OCI-LY1 (cell line): ENCODE results near the gene DRC7.

Source experiments
- H2AFZ ChIP-seq: fragments of 200-600 bp; sonication (generic), shearing (Covaris generic); 2 replicates; pipeline ENCODE4 v1.6.0; 2014; ENCODE audit warnings: antibody characterized with exemption, mild to moderate bottlenecking, low read length
- H3F3A ChIP-seq: fragments of 200-600 bp; sonication (generic), shearing (Covaris generic); 2 replicates; pipeline ENCODE4 v1.6.0; 2014; ENCODE audit warnings: mild to moderate bottlenecking, antibody characterized with exemption, low read length, moderate library complexity; ENCODE audit not compliant: insufficient read depth
- H3K27ac ChIP-seq: fragments of 200-600 bp; sonication (generic); 2 replicates; pipeline ENCODE4 v1.5.1; 2014; ENCODE audit warnings: low read length, mixed run types, mild to moderate bottlenecking, low read depth; ENCODE audit not compliant: poor library complexity, severe bottlenecking
- H3K27me3 ChIP-seq: fragments of 200-600 bp; sonication (generic); 2 replicates; pipeline ENCODE4 v1.6.0; 2014; ENCODE audit warnings: antibody characterized with exemption, mild to moderate bottlenecking, low read length, moderate library complexity; ENCODE audit not compliant: insufficient read depth
- H3K36me3 ChIP-seq: fragments of 200-600 bp; sonication (generic); 2 replicates; pipeline ENCODE4 v1.6.1; 2014; ENCODE audit warnings: mild to moderate bottlenecking, antibody characterized with exemption, low read length, moderate library complexity, mixed read lengths; ENCODE audit not compliant: insufficient read depth
- H3K4me1 ChIP-seq: fragments of 200-600 bp; sonication (generic); 2 replicates; pipeline ENCODE4 v1.5.1; 2014; ENCODE audit warnings: mild to moderate bottlenecking, low read length, moderate library complexity; ENCODE audit not compliant: insufficient read depth, severe bottlenecking
- H3K4me2 ChIP-seq: fragments of 200-600 bp; sonication (generic), shearing (Covaris generic); 2 replicates; pipeline ENCODE4 v1.6.1; 2014; ENCODE audit warnings: low read length
- H3K4me3 ChIP-seq: fragments of 200-600 bp; sonication (generic); 2 replicates; pipeline ENCODE4 v1.5.1; 2014; ENCODE audit warnings: low read length, low read depth, mild to moderate bottlenecking, mixed read lengths; ENCODE audit not compliant: poor library complexity, severe bottlenecking
- H3K79me2 ChIP-seq: fragments of 200-600 bp; shearing (Covaris generic); 2 replicates; pipeline ENCODE4 v1.6.1; 2016; ENCODE audit warnings: mixed run types, low read length, mixed read lengths; ENCODE audit not compliant: insufficient read depth
- H3K9ac ChIP-seq: fragments of 200-600 bp; sonication (generic), shearing (Covaris generic); 2 replicates; pipeline ENCODE4 v1.6.1; 2014; ENCODE audit warnings: mild to moderate bottlenecking, low read length, mixed read lengths
- H3K9me2 ChIP-seq: fragments of 200-600 bp; sonication (generic), shearing (Covaris generic); 2 replicates; pipeline ENCODE4 v1.6.1; 2014; ENCODE audit warnings: low read depth, mild to moderate bottlenecking, low read length, mixed read lengths
- H3K9me3 ChIP-seq: fragments of 200-600 bp; shearing (Covaris generic); 2 replicates; pipeline ENCODE4 v1.6.1; 2014; ENCODE audit warnings: low read length, mixed read lengths
- H4K20me1 ChIP-seq: fragments of 200-600 bp; sonication (generic), shearing (Covaris generic); 2 replicates; pipeline ENCODE4 v1.6.0; 2016; ENCODE audit warnings: mild to moderate bottlenecking, low read length; ENCODE audit not compliant: insufficient read depth
- CTCF ChIP-seq: fragments of 200-600 bp; sonication (generic), shearing (Covaris generic); IDR thresholded peaks from 2 replicates; pipeline ENCODE4 v1.5.1; 2017; ENCODE audit warnings: mild to moderate bottlenecking, antibody characterized with exemption, low read length, moderate library complexity, mixed read lengths
- EZH2 ChIP-seq: fragments of 200-600 bp; sonication (generic), shearing (Covaris generic); IDR thresholded peaks from 2 replicates; pipeline ENCODE4 v1.8.0; 2017; ENCODE audit warnings: borderline replicate concordance, mixed run types, mild to moderate bottlenecking, antibody characterized with exemption, low read length, moderate library complexity, mixed read lengths

The DRC7 gene

DNA sequence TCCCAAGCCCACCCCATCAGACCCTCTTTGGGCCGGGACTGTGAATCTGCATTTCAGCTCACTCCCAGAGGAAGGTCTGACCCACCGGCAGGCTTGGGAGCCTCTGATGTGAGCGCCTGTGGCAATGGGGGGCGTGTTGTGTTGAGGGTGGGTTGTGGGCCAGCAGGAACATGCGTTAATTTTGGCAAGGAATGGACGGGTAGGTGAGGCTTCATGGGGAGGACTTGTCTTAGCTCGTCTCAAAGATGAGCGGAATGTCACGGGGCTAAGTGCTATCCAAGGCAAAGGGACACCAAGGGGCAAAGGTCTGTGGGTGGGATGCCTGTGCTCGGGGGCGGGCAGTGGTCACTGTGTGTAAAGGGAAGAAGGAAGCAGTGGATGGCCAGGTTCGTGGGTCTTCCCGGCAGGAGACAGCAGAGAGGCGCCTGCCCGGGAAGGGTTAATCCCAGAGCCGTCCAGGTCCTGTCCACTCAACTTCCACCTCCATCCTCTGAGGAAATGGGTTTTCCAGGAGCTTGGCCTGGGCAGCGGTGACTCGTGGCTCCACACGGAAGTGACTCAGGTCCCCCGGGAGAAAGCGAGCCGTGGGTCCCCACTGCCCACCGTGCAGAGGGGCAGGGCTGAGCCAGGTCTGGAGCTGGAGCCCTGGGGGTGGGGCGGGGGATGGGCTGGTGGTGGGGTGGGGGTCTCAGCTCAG is 48.8 kb upstream of the DRC7 start:
- no peak overlapping the region for H3K4me2 ChIP-seq
- H3K36me3 ChIP-seq: no peaks in the 10 kb centered on the region
- H3K4me3 ChIP-seq: no peak overlapping the region
- TF ChIP-seq CTCF (no peak), EZH2 (no peak)
- H3K4me1 ChIP-seq: no peaks in the 10 kb centered on the region
- H4K20me1 ChIP-seq: no peaks in the 10 kb centered on the region
- no peaks in the 10 kb centered on the region for H3F3A ChIP-seq
- no peak overlapping the region for H3K9ac ChIP-seq
- H3K79me2 ChIP-seq: no peaks in the 10 kb centered on the region
- 0 out of 2 replicates have a peak, but pooled peaks cover 6% of the 10 kb centered on the region for H3K27me3 ChIP-seq
- H3K9me2 ChIP-seq: no peaks in the 10 kb centered on the region
- no peak overlapping the region for H2AFZ ChIP-seq
- H3K9me3 ChIP-seq: no peaks in the 10 kb centered on the region
- no peak overlapping the region for H3K27ac ChIP-seq

DNA sequence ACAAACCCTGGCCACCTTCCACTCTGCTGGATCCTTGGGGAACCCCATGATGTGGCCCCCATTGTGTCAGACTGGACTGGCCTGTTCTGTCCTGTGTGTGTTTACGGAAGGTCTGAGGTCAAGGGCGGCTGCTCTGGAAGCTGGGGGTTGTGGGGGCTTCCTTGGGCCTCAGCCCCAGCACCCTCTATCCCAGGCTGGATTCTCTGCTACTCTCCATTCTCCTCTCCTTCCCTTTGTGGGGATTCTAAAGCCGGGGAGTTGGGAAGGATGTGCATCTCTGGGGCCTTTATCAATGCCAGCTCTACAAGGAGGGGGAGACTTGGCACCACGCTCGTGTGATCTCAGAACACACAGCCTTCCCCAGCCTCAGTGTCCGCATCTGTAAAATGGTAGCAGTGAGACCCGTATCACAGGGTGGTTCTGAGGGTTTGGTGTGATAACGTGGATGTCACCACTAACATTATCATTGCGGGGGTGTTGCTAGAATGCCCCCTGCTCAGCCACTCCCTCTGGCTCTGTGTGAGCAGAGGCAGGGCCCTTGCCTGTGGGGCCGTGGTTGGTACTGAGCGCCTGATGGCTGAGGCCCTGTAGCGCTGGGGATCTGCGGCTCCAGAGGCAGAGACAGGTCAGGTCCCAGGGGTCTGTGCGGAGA is 48.1 kb upstream of the DRC7 start:
- H4K20me1 ChIP-seq: no peaks in the 10 kb centered on the region
- H3K4me1 ChIP-seq: no peaks in the 10 kb centered on the region
- no peaks in the 10 kb centered on the region for H3F3A ChIP-seq
- no peak overlapping the region for H3K9ac ChIP-seq
- no peak overlapping the region for H3K4me2 ChIP-seq
- no peak overlapping the region for H3K4me3 ChIP-seq
- no peaks in the 10 kb centered on the region for H3K36me3 ChIP-seq
- H3K27ac ChIP-seq: no peak overlapping the region
- no peaks in the 10 kb centered on the region for H3K79me2 ChIP-seq
- H3K27me3 ChIP-seq: 0 out of 2 replicates have a peak, but pooled peaks cover 6% of the 10 kb centered on the region
- TF ChIP-seq EZH2: no peak
- no peak for TF ChIP-seq CTCF
- H3K9me2 ChIP-seq: no peaks in the 10 kb centered on the region
- H2AFZ ChIP-seq: no peak overlapping the region
- H3K9me3 ChIP-seq: no peaks in the 10 kb centered on the region

- no peak overlapping the region for H3K4me3 ChIP-seq
- H4K20me1 ChIP-seq: no peaks in the 10 kb centered on the region
- H3K79me2 ChIP-seq: no peaks in the 10 kb centered on the region
- H3K4me1 ChIP-seq: no peaks in the 10 kb centered on the region
- TF ChIP-seq EZH2 (no peak), CTCF (no peak)
- H3K9ac ChIP-seq: no peak overlapping the region
- 0 out of 2 replicates have a peak, but pooled peaks cover 3% of the 10 kb centered on the region for H3K27me3 ChIP-seq
- no peaks in the 10 kb centered on the region for H3K36me3 ChIP-seq
- no peak overlapping the region for H3K4me2 ChIP-seq
- H2AFZ ChIP-seq: no peak overlapping the region
- no peaks in the 10 kb centered on the region for H3K9me3 ChIP-seq
- no peaks in the 10 kb centered on the region for H3K9me2 ChIP-seq
- no peaks in the 10 kb centered on the region for H3F3A ChIP-seq
- no peak overlapping the region for H3K27ac ChIP-seq
Measured at GRCh38 chr16:57647136-57647875, 47.3 kb upstream of the DRC7 start.
